ENCODE results near the gene SLC2A2. TPM values are rescaled to one million over a fixed set of nuclear protein-coding genes. Genes with fewer than 3 reads are reported as not detected.

Gene SLC2A2
- total RNA-seq, 1 donor from 2014 or later: not detected

DNA sequence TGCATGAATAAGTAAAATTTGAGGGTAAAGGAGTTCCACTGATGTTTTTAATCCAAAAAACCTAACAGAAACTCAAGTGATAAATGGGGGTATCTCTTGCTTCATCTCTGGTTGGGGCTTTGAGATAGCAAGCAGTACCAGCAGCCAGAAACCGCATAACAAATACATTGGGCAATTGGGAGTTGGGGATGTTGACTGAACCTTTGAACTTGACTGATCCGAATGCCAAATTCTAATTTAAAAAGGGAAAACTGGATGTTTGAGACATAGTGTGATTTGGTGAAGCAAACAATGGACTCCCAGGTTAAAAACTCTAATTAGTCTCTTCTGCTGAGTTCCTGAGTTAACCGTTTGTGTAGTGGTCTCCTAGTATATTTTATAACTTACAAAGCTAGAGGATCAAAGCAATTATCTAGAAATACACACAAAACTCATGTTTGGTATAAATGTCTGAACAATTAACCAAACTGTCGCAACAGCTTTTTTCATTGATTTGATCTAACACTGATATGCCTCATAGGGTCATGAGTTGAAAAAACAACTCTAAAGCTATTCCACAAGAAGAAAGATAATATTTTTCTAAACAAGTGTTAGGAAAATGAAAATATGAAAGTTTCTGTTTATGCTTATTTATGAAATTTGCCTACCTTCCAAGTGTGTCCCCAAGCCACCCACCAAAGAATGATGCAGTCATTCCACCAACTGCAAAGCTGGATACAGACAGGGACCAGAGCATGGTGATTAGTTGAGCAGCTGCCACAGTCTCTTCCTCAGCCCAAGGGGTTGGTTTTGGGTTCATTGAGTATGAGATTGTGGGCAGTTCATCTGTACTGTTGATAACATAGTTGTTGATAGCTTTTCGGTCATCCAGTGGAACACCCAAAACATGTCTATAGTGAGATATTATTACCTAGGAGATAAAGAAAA, 12.4 kb downstream of the SLC2A2 start:
- Mint-ChIP-seq H3K36me3 (ENCODE audit: low read depth) (no peaks in the 10 kb centered on the region), H3K4me1 (no peaks in the 10 kb centered on the region), H3K27me3 (peaks cover 28% of the 10 kb centered on the region), H3K9me3 (no peaks in the 10 kb centered on the region), H3K27ac (no peak overlapping the region), H3K4me3 (no peak overlapping the region)
- intact Hi-C loops (cut with micrococcal nuclease): no loop called here
- no peak for DNase-seq

DNA sequence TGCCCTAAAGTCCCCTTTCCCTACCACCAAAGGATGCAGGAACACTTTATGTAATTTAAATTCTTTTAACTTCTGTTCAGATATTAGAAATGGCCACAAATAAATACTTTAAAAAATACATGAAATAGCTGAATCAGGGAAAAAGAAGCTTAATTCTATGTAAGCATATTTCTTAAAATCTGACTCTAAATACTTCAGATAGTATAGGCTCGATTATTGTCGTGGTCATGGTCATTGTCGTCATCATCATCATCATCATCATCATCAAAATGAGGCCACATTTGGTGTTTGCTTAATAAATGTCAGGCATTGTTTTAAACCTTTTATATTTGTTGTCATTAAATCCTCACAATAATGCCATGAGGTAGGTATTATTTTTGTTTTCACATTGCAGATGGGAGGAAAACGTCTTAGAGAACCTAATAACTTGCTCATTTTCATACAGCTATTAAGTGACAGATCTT, 14.6 kb downstream of the SLC2A2 start:
- no peak overlapping the region for H3K27ac Mint-ChIP-seq
- no peaks in the 10 kb centered on the region for H3K9me3 Mint-ChIP-seq

DNA sequence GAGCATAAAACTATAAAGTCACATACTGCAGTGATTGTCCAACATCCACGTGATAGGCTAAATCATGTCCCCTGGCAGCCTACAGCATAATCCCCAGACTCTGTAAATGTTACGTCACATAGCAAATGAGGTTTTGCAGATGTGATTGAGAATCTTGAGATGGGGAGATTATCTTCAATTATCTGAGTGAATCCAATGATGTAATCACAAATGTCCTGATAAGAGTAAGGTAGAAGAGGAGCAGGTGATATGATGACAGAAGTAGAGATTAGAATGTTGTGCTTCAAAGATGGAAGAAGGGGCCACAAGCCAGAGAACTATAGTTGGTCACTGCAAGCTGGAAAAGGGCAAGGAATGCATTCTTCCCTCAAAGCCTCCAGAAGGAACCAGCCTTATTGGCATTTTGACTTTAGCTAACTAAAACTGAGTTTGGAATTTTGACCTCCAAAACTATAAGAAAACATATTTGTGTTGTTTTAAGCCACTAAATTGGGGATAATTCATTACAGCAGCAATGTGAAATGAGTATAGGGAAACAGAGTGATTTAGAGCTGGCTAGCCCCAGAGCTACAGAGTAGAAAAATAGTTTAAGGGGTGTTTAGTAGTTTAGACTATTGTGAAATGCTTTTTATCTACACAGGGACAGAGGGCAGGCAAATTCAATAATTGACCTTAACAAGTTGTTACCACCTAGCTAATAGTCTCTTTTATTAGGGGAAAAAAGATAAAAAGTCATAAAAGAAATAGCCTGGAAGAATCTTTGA, 15.2 kb downstream of the SLC2A2 start:
- no peaks in the 10 kb centered on the region for H3K4me1 Mint-ChIP-seq
- no peaks in the 10 kb centered on the region for H3K9me3 Mint-ChIP-seq
- H3K27ac Mint-ChIP-seq: no peak overlapping the region
- intact Hi-C loops (cut with micrococcal nuclease): no loop called here
- no peak for DNase-seq
- no peaks in the 10 kb centered on the region for H3K36me3 Mint-ChIP-seq (ENCODE audit: low read depth)
- H3K27me3 Mint-ChIP-seq: peaks cover 26% of the 10 kb centered on the region
- H3K4me3 Mint-ChIP-seq: no peak overlapping the region

More for the DNA sequence above, 14.6 kb downstream of the SLC2A2 start:
- Mint-ChIP-seq H3K4me3 (no peak overlapping the region), H3K27me3 (peaks cover 24% of the 10 kb centered on the region), H3K36me3 (ENCODE audit: low read depth) (no peaks in the 10 kb centered on the region), H3K4me1 (no peaks in the 10 kb centered on the region)
- no peak for DNase-seq
- intact Hi-C loops (cut with micrococcal nuclease): no loop called here

DNA sequence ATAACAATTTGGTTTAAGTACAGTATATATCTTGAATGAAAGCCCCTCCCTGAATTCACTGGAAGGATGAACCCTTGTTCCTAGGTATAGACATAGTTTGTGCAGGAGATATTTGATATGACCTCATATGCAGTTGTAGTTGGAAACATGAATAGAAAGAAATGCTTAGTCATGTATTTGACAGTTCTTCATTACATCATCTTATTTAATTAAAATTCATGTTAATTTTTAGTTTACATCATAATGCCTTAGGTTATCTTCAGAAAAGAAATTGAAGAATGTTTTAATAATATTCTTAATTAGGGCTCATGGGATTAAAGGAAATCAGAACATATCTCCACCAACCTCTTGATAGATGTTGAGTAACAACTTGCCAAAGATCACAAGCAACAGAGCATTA, 19.2 kb downstream of the SLC2A2 start:
- H3K4me3 Mint-ChIP-seq: no peak overlapping the region
- intact Hi-C loops (cut with micrococcal nuclease): no loop called here
- DNase-seq: no peak
- H3K27me3 Mint-ChIP-seq: peaks cover 20% of the 10 kb centered on the region
- H3K36me3 Mint-ChIP-seq (ENCODE audit: low read depth): no peaks in the 10 kb centered on the region
- H3K4me1 Mint-ChIP-seq: no peaks in the 10 kb centered on the region
- no peak overlapping the region for H3K27ac Mint-ChIP-seq
- H3K9me3 Mint-ChIP-seq: no peaks in the 10 kb centered on the region

DNA sequence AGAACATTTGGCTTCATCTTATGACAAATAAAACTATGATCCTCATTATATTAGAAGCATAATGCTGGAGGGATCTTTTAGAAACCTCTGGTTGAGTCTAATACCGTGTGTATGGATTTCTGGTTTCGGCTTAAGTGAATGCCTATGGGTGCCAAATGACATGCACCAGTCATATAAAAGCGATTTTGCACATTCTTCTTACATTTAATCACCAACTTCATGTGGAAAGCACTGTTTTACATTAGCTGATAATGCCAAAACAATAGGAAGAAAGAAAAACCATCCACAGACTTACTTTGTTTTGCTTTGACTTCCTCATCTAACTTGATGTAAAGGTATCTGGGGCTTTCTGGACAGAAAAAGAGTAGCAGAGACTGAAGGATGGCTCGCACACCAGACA, 20.9 kb downstream of the SLC2A2 start:
- Mint-ChIP-seq H3K9me3 (no peaks in the 10 kb centered on the region), H3K36me3 (ENCODE audit: low read depth) (no peaks in the 10 kb centered on the region), H3K4me1 (no peaks in the 10 kb centered on the region), H3K4me3 (no peak overlapping the region), H3K27ac (no peak overlapping the region), H3K27me3 (peaks cover 11% of the 10 kb centered on the region)
- intact Hi-C loops (cut with micrococcal nuclease): no loop called here
- DNase-seq: no peak

DNA sequence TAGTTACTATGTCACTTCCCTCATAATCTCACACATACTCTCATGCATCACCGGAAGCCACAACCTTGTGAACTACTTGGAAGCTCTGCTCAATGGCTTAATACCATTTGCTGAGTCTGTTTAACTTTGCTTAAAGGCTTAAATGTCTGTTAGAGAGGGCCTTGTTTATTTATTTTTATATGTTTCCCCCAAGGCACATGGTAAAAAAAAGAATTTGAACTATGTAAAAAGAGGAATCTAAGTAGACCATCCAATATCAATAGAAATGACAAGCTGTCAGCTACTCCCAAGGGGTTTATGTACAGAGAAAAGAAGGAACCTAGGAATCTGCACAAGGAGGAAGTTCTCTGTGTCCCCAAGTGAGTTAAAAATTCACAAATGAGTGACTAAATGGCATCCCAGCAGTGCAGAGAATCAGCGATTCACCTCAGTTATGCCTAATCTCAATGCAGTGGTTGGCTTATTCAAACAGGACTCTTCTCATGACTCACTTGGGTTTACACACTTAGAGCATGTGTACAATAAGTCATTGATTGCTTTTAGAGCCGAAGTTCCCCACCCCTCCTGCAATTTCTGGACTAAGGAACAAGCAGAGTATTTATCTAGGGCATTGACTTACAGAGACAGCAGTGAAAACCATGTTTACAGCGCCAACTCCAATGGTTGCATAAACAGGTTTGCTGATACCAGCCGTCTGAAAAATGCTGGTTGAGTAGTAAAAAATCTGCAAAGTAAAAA, 24.4 kb downstream of the SLC2A2 start:
- Mint-ChIP-seq H3K4me3 (no peak overlapping the region), H3K9me3 (no peaks in the 10 kb centered on the region), H3K27me3 (peaks cover 8% of the 10 kb centered on the region), H3K36me3 (ENCODE audit: low read depth) (no peaks in the 10 kb centered on the region), H3K27ac (no peak overlapping the region), H3K4me1 (no peaks in the 10 kb centered on the region)
- DNase-seq: no peak
- intact Hi-C loops (cut with micrococcal nuclease): no loop called here

DNA sequence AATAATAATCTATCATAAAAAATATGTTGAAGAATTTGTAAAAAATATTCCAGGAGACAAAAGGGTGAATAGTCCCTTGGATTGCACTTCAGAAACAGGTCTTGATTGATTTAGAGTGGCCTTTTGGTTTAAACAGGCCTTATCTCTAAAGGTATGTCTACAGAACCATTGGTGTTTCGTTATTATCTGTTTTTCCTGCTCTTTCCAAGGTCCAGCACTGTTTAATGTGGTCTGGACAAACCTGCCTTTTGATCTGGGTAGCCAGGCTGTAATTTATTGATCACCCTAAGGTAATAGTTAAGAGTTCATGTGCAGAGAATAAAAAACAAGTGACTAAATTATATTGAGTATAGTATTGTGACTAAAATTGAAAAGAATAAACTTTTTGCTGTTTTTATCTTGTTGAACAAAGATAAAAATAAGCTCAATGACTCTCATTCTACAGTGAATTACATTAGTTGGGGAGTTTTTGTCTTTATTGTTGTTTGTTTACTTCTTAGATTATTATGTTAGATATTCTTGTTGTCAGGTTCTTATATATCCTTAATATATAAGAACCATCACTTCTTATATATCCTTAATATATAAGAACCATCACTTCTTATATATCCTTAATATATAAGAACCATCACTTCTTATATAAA, 25.1 kb downstream of the SLC2A2 start:
- Mint-ChIP-seq H3K4me3 (no peak overlapping the region), H3K9me3 (no peaks in the 10 kb centered on the region), H3K4me1 (no peaks in the 10 kb centered on the region), H3K27me3 (peaks cover 7% of the 10 kb centered on the region), H3K36me3 (ENCODE audit: low read depth) (no peaks in the 10 kb centered on the region), H3K27ac (no peak overlapping the region)
- intact Hi-C loops (cut with micrococcal nuclease): no loop called here
- no peak for DNase-seq

DNA sequence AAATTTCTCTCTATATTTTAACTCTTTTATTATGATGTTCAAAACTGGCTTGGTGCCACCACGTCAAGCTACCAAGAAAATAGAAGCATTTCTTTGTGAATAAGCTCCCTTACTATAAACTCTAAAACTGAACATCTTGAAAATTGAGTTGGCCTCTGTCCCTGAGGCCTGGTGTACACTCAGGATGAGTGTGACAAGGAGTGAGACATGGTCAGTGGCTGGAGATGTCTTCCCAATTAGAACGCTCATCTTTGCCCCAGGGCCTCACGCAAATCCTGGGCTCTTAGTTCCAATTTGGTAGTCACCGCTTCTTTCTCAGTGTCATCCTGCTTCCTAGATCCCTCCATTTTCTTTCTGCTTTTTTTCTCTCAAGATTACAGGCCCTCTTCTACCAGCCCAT, 26.2 kb downstream of the SLC2A2 start:
- intact Hi-C loops (cut with micrococcal nuclease): no loop called here
- Mint-ChIP-seq H3K4me3 (no peak overlapping the region), H3K4me1 (no peaks in the 10 kb centered on the region), H3K27me3 (peaks cover 10% of the 10 kb centered on the region), H3K27ac (no peak overlapping the region), H3K9me3 (no peaks in the 10 kb centered on the region), H3K36me3 (ENCODE audit: low read depth) (no peaks in the 10 kb centered on the region)
- DNase-seq: no peak

DNA sequence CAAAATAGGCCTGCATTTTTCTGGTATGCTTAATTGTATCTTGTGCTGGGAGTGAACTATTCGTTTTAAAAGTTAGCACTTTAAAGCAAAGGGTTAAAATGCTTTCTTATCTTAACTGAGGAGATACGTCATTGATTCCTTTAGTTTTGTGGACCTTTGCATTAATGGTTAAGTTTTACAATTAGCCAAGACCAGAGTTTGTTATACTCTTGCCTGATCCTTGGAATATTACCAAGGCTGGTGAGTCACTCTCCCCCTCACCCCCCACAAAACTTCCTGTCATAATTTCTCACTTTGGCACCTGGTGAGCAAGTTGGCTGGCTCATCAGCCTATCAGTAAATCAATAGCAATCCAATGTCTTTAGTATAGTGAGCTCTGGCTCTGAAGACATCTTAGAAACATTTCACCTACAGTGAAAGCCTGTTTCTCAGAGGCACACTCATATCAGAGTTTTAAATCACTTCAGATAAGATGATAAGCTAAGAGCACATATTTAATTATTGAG, 26.7 kb downstream of the SLC2A2 start:
- H3K9me3 Mint-ChIP-seq: no peaks in the 10 kb centered on the region
- no peak overlapping the region for H3K4me3 Mint-ChIP-seq
- no peak for DNase-seq
- no peaks in the 10 kb centered on the region for H3K36me3 Mint-ChIP-seq (ENCODE audit: low read depth)
- H3K27ac Mint-ChIP-seq: no peak overlapping the region
- H3K4me1 Mint-ChIP-seq: no peaks in the 10 kb centered on the region
- intact Hi-C loops (cut with micrococcal nuclease): no loop called here
- H3K27me3 Mint-ChIP-seq: peaks cover 10% of the 10 kb centered on the region

DNA sequence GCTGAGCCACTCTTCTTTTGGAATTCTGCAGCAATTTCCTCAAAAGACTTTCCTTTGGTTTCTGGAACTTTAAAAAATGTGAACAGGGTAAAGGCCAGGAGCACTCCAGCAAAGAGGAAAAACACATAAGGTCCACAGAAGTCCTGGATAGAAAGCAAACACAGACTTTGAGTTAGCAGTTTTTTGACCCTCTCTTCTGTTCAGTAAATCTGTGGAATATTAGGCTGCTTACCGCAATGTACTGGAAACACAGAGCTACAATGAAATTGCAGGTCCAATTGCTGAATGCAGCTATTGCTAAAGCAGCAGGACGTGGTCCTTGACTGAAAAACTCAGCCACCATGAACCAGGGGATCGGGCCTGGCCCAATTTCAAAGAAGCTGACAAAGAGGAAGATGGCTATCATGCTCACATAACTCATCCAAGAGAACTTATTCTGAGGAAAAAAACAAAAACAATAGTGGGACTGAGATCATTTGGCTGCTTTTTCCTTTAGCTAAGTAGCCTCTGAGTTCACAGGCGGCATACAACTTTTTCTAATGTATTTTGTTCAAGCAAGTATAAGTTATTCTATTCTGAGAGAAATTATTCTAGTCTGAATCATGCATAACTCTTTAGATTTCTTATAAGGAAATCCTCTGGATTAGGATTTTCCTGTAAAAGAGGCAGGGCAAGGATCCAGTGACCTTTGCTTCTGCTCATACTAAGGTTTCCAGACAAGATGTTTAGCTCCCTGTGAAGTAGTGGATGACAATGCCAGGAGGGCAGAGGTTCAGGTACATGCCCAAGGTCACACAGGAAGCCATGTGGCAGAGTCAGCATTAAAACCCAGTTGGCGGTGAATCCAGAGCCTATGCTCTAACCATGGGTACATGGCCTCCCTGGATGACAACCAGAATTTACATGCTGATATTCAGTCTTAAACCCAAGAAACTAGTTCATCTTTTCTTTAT, 28.3 kb downstream of the SLC2A2 start:
- intact Hi-C loops (cut with micrococcal nuclease): no loop called here
- no peak overlapping the region for H3K27ac Mint-ChIP-seq
- H3K4me3 Mint-ChIP-seq: no peak overlapping the region
- H3K4me1 Mint-ChIP-seq: no peaks in the 10 kb centered on the region
- no peaks in the 10 kb centered on the region for H3K9me3 Mint-ChIP-seq
- H3K27me3 Mint-ChIP-seq: peaks cover 10% of the 10 kb centered on the region
- no peaks in the 10 kb centered on the region for H3K36me3 Mint-ChIP-seq (ENCODE audit: low read depth)
- no peak for DNase-seq

DNA sequence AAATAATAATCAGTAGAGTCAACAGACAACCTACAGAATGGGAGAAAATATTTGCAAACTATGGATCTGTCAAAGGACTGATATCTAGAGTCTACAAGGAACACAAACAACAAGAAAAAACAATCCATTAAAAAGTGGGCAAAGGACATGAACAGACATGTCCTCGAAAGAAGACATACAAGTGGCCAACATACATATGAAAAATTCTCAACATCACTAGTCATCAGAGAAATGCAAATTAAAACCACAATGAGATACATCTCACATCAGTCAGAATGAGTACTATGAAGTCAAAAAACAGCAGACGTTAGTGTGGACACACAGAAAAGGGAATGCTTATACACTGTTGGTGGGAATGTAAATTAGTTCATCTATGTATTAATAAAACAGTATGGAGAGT, 33.7 kb downstream of the SLC2A2 start:
- no peak for DNase-seq
- Mint-ChIP-seq H3K4me3 (no peak overlapping the region), H3K27me3 (peaks cover 29% of the 10 kb centered on the region), H3K27ac (no peak overlapping the region), H3K9me3 (peaks cover 9% of the 10 kb centered on the region), H3K4me1 (no peaks in the 10 kb centered on the region), H3K36me3 (ENCODE audit: low read depth) (no peaks in the 10 kb centered on the region)
- intact Hi-C loops (cut with micrococcal nuclease): no loop called here

DNA sequence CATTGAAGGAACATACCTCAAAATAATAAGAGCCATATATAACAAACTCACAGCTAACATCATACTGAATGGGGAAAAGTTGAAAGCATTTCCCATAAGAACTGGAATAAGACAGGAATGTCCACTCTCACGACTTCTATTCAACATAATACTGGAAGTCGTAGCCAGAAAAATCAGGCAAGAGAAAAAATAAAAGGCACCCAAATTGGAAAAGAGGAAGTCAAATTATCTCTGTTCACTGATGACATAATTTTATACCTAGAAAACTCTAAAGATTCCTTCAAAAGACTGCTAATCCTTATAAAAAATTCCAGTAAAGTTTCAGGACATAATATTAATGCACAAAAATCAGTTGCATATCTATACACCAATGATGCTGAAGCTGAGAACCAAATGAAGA, 34.9 kb downstream of the SLC2A2 start:
- Mint-ChIP-seq H3K4me1 (no peaks in the 10 kb centered on the region), H3K36me3 (ENCODE audit: low read depth) (no peaks in the 10 kb centered on the region), H3K27ac (no peak overlapping the region), H3K4me3 (no peak overlapping the region), H3K27me3 (peaks cover 30% of the 10 kb centered on the region), H3K9me3 (peaks cover 9% of the 10 kb centered on the region)
- intact Hi-C loops (cut with micrococcal nuclease): no loop called here
- DNase-seq: no peak

Measured in activated CD4-positive, alpha-beta T cell treated with anti-CD3 and anti-CD28 coated beads, Interleukin-2, amount 10 ng/mL, durations not matched to agents 24 days and 14 days (primary cell).